Measurements from ENCODE around the gene GFPT1.
"Not testable (repeated sequence)": the region's sequence is repeated elsewhere in the genome, so short reads cannot be mapped to it uniquely, and the experiment has no call there.

GFPT1 gene

GRCh38 chr2:69372767-69373166, 14.3 kb downstream of the GFPT1 start:
- Histone ChIP-seq H3K9ac (ENCODE audit: low read depth, low read length) (no peak overlapping the region), H3K4me1 (ENCODE audit: insufficient read depth, low read length) (no peaks in the 10 kb centered on the region), H3K9me3 (ENCODE audit: control insufficient read depth, insufficient read depth, low read length) (no peaks in the 10 kb centered on the region), H3K36me3 (ENCODE audit: insufficient read depth, low read length) (peaks cover 19% of the 10 kb centered on the region)

- no peak overlapping the region for H3K9ac ChIP-seq (ENCODE audit: low read depth, low read length)
- H3K4me1 ChIP-seq (ENCODE audit: insufficient read depth, low read length), result no peaks in the 10 kb centered on the region
- H3K36me3 ChIP-seq (ENCODE audit: insufficient read depth, low read length), result peaks cover 26% of the 10 kb centered on the region
- H3K9me3 ChIP-seq (ENCODE audit: control insufficient read depth, insufficient read depth, low read length), result no peaks in the 10 kb centered on the region
These were observed 17.2 kb downstream of the GFPT1 start for GRCh38 chr2:69369802-69370201.

GRCh38 chr2:69368588-69368987, 18.4 kb downstream of the GFPT1 start:
- H3K36me3 ChIP-seq (ENCODE audit: insufficient read depth, low read length), result peaks cover 26% of the 10 kb centered on the region

GRCh38 chr2:69359371-69359770, 27.7 kb downstream of the GFPT1 start:
- H3K9me3 ChIP-seq (ENCODE audit: control insufficient read depth, insufficient read depth, low read length), result no peaks in the 10 kb centered on the region
- peaks cover 28% of the 10 kb centered on the region for H3K36me3 ChIP-seq (ENCODE audit: insufficient read depth, low read length)
- H3K4me1 ChIP-seq (ENCODE audit: insufficient read depth, low read length), result peaks cover 15% of the 10 kb centered on the region
- H3K9ac ChIP-seq (ENCODE audit: low read depth, low read length), result no peak overlapping the region

More at GRCh38 chr2:69368588-69368987, 18.4 kb downstream of the GFPT1 start:
- no peaks in the 10 kb centered on the region for H3K9me3 ChIP-seq (ENCODE audit: control insufficient read depth, insufficient read depth, low read length)
- H3K4me1 ChIP-seq (ENCODE audit: insufficient read depth, low read length), result no peaks in the 10 kb centered on the region
- H3K9ac ChIP-seq (ENCODE audit: low read depth, low read length), result no peak overlapping the region

- Histone ChIP-seq H3K36me3 (ENCODE audit: insufficient read depth, low read length) (peaks cover 28% of the 10 kb centered on the region), H3K9me3 (ENCODE audit: control insufficient read depth, insufficient read depth, low read length) (no peaks in the 10 kb centered on the region), H3K9ac (ENCODE audit: low read depth, low read length) (no peak overlapping the region), H3K4me1 (ENCODE audit: insufficient read depth, low read length) (peaks cover 15% of the 10 kb centered on the region)
These were observed 28.1 kb downstream of the GFPT1 start for GRCh38 chr2:69358914-69359313.

GRCh38 chr2:69356471-69356870, 30.6 kb downstream of the GFPT1 start:
- H3K9ac ChIP-seq (ENCODE audit: low read depth, low read length), result no peak overlapping the region
- peaks cover 15% of the 10 kb centered on the region for H3K4me1 ChIP-seq (ENCODE audit: insufficient read depth, low read length)
- peaks cover 25% of the 10 kb centered on the region for H3K36me3 ChIP-seq (ENCODE audit: insufficient read depth, low read length)
- no peaks in the 10 kb centered on the region for H3K9me3 ChIP-seq (ENCODE audit: control insufficient read depth, insufficient read depth, low read length)

- H3K4me1 ChIP-seq (ENCODE audit: insufficient read depth, low read length), result peaks cover 15% of the 10 kb centered on the region
- not testable (repeated sequence) for H3K9me3 ChIP-seq (ENCODE audit: control insufficient read depth, insufficient read depth, low read length); H3K9ac ChIP-seq (ENCODE audit: low read depth, low read length)
- H3K36me3 ChIP-seq (ENCODE audit: insufficient read depth, low read length), result peaks cover 15% of the 10 kb centered on the region
These were observed 32.1 kb downstream of the GFPT1 start for GRCh38 chr2:69354976-69355375.

GRCh38 chr2:69353360-69353759, 33.7 kb downstream of the GFPT1 start:
- H3K9ac ChIP-seq (ENCODE audit: low read depth, low read length), result no peak overlapping the region
- no peaks in the 10 kb centered on the region for H3K9me3 ChIP-seq (ENCODE audit: control insufficient read depth, insufficient read depth, low read length)
- peaks cover 19% of the 10 kb centered on the region for H3K36me3 ChIP-seq (ENCODE audit: insufficient read depth, low read length)
- 0 out of 2 replicates have a peak, but pooled peaks cover 2% of the 10 kb centered on the region for H3K4me1 ChIP-seq (ENCODE audit: insufficient read depth, low read length)

- H3K9ac ChIP-seq (ENCODE audit: low read depth, low read length), result no peak overlapping the region
- no peaks in the 10 kb centered on the region for H3K4me1 ChIP-seq (ENCODE audit: insufficient read depth, low read length)
- peaks cover 26% of the 10 kb centered on the region for H3K36me3 ChIP-seq (ENCODE audit: insufficient read depth, low read length)
- no peaks in the 10 kb centered on the region for H3K9me3 ChIP-seq (ENCODE audit: control insufficient read depth, insufficient read depth, low read length)
These were observed 38.2 kb downstream of the GFPT1 start for GRCh38 chr2:69348781-69349180.

GRCh38 chr2:69345434-69345833, 41.6 kb downstream of the GFPT1 start:
- no peaks in the 10 kb centered on the region for H3K4me1 ChIP-seq (ENCODE audit: insufficient read depth, low read length)
- no peak overlapping the region for H3K9ac ChIP-seq (ENCODE audit: low read depth, low read length)
- no peaks in the 10 kb centered on the region for H3K9me3 ChIP-seq (ENCODE audit: control insufficient read depth, insufficient read depth, low read length)
- peaks cover 42% of the 10 kb centered on the region for H3K36me3 ChIP-seq (ENCODE audit: insufficient read depth, low read length)

- no peak overlapping the region for H3K9ac ChIP-seq (ENCODE audit: low read depth, low read length)
- no peaks in the 10 kb centered on the region for H3K4me1 ChIP-seq (ENCODE audit: insufficient read depth, low read length)
- H3K36me3 ChIP-seq (ENCODE audit: insufficient read depth, low read length), result peaks cover 42% of the 10 kb centered on the region
- no peaks in the 10 kb centered on the region for H3K9me3 ChIP-seq (ENCODE audit: control insufficient read depth, insufficient read depth, low read length)
These were observed 42.7 kb downstream of the GFPT1 start for GRCh38 chr2:69344305-69344704.

GRCh38 chr2:69340101-69340775, 46.8 kb downstream of the GFPT1 start:
- Histone ChIP-seq H3K36me3 (ENCODE audit: insufficient read depth, low read length) (peaks cover 36% of the 10 kb centered on the region), H3K9ac (ENCODE audit: low read depth, low read length) (no peak overlapping the region), H3K4me1 (ENCODE audit: insufficient read depth, low read length) (no peaks in the 10 kb centered on the region)

GRCh38 chr2:69335311-69335710, 51.7 kb downstream of the GFPT1 start:
- H3K9me3 ChIP-seq (ENCODE audit: control insufficient read depth, insufficient read depth, low read length), result no peaks in the 10 kb centered on the region
- H3K9ac ChIP-seq (ENCODE audit: low read depth, low read length), result no peak overlapping the region
- no peaks in the 10 kb centered on the region for H3K4me1 ChIP-seq (ENCODE audit: insufficient read depth, low read length)
- peaks cover 5% of the 10 kb centered on the region; the same call in 1 of the 2 replicates for H3K36me3 ChIP-seq (ENCODE audit: insufficient read depth, low read length)

More at GRCh38 chr2:69340101-69340775, 46.8 kb downstream of the GFPT1 start:
- no peaks in the 10 kb centered on the region for H3K9me3 ChIP-seq (ENCODE audit: control insufficient read depth, insufficient read depth, low read length)

GRCh38 chr2:69333352-69333751, 53.7 kb downstream of the GFPT1 start:
- no peaks in the 10 kb centered on the region for H3K9me3 ChIP-seq (ENCODE audit: control insufficient read depth, insufficient read depth, low read length)
- no peaks in the 10 kb centered on the region for H3K4me1 ChIP-seq (ENCODE audit: insufficient read depth, low read length)
- peaks cover 10% of the 10 kb centered on the region; the same call in 1 of the 2 replicates for H3K36me3 ChIP-seq (ENCODE audit: insufficient read depth, low read length)
- H3K9ac ChIP-seq (ENCODE audit: low read depth, low read length), result no peak overlapping the region

GRCh38 chr2:69330781-69331180, 56.2 kb downstream of the GFPT1 start:
- no peaks in the 10 kb centered on the region for H3K4me1 ChIP-seq (ENCODE audit: insufficient read depth, low read length)
- no peaks in the 10 kb centered on the region for H3K9me3 ChIP-seq (ENCODE audit: control insufficient read depth, insufficient read depth, low read length)
- H3K9ac ChIP-seq (ENCODE audit: low read depth, low read length), result no peak overlapping the region
- H3K36me3 ChIP-seq (ENCODE audit: insufficient read depth, low read length), result peaks cover 19% of the 10 kb centered on the region; the same call in 1 of the 2 replicates

Data from ES-I3 (cell line).